Activated T-cell treated with anti-CD3 and anti-CD28 coated beads, Interleukin-2, amount 50 U/mL, for 4 hours (primary cell): ENCODE data around the gene CEACAM3. TPM values are rescaled to one million over a fixed set of nuclear protein-coding genes. Genes with fewer than 3 reads are reported as not detected.
"Not testable (repeated sequence)": the region's sequence is repeated elsewhere in the genome, so short reads cannot be mapped to it uniquely, and the experiment has no call there.

ENCODE experiments used
- ATAC-seq, 2 donors: fragments of 200-7000 bp; cut with Tn5 transposase; one replicate each; pipeline ENCODE4 v1.10.0; 2021
- DNase-seq: peaks from one replicate; pipeline ENCODE4 v3.0.0-alpha.2; 2020
- H3K27me3 Mint-ChIP-seq: one replicate; pipeline ENCODE4 v1.8.0; 2021; ENCODE audit warnings: low read depth, mixed read lengths
- H3K36me3 Mint-ChIP-seq: one replicate; pipeline ENCODE4 v1.8.0; 2022; ENCODE audit warnings: mixed read lengths; ENCODE audit not compliant: insufficient read depth
- H3K4me1 Mint-ChIP-seq: one replicate; pipeline ENCODE4 v1.8.0; 2021; ENCODE audit warnings: low read depth, mixed read lengths
- H3K4me3 Mint-ChIP-seq: one replicate; pipeline ENCODE4 v1.8.0; 2021; ENCODE audit warnings: mild to moderate bottlenecking, moderate library complexity, mixed read lengths
- H3K9me3 Mint-ChIP-seq: one replicate; pipeline ENCODE4 v1.8.0; 2021; ENCODE audit warnings: mixed read lengths
- total RNA-seq, 3 donors: library from RNA; stranded (reverse); gene quantifications; one replicate each; pipeline ENCODE4 v1.2.1, GENCODE V29; 2021

CEACAM3 gene
- total RNA-seq = not detected

- H3K27me3 Mint-ChIP-seq = peaks cover 36% of the 10 kb centered on the region
- DNase-seq (no peak), ATAC-seq (no peak)
- no peak within 1 kb of the TSS for H3K4me3 Mint-ChIP-seq
- H3K9me3 Mint-ChIP-seq = no peaks in the 10 kb centered on the region
- H3K36me3 Mint-ChIP-seq = no peaks in the 10 kb centered on the region
- H3K4me1 Mint-ChIP-seq = no peaks in the 10 kb centered on the region
Observed at GRCh38 chr19:41796362-41796761, at the start of gene CEACAM3. Gene CEACAM3 (plus strand): TSS chr19:41796587. CDS start chr19:41796678, 91 bp downstream.

- Mint-ChIP-seq H3K4me3 (no peak overlapping the region), H3K27me3 (peaks cover 68% of the 10 kb centered on the region), H3K36me3 (no peaks in the 10 kb centered on the region), H3K4me1 (peaks cover 1% of the 10 kb centered on the region), H3K9me3 (no peaks in the 10 kb centered on the region)
- ATAC-seq (peak; percentile 80 to 98), DNase-seq (peak; percentile 39)
Observed at GRCh38 chr19:41746593-41747227, 49.7 kb upstream of the CEACAM3 start.

GRCh38 chr19:41748012-41748411, 48.4 kb upstream of the CEACAM3 start:
- H3K27me3 Mint-ChIP-seq = peaks cover 75% of the 10 kb centered on the region
- no peak overlapping the region for H3K4me3 Mint-ChIP-seq
- peaks cover 1% of the 10 kb centered on the region for H3K4me1 Mint-ChIP-seq
- no peaks in the 10 kb centered on the region for H3K9me3 Mint-ChIP-seq
- H3K36me3 Mint-ChIP-seq = no peaks in the 10 kb centered on the region
- ATAC-seq (no peak), DNase-seq (no peak)

GRCh38 chr19:41750248-41751134, 45.9 kb upstream of the CEACAM3 start:
- not testable (repeated sequence) for H3K9me3 Mint-ChIP-seq, H3K4me3 Mint-ChIP-seq, ATAC-seq, DNase-seq, H3K36me3 Mint-ChIP-seq, H3K4me1 Mint-ChIP-seq
- H3K27me3 Mint-ChIP-seq = peaks cover 66% of the 10 kb centered on the region

- no peaks in the 10 kb centered on the region for H3K36me3 Mint-ChIP-seq
- ATAC-seq = peak; percentile 60 to 66
Observed at GRCh38 chr19:41753159-41753558, 43.2 kb upstream of the CEACAM3 start.

GRCh38 chr19:41753936-41754529, 42.4 kb upstream of the CEACAM3 start:
- Mint-ChIP-seq H3K4me1 (peaks cover 3% of the 10 kb centered on the region), H3K36me3 (no peaks in the 10 kb centered on the region), H3K4me3 (no peak overlapping the region), H3K9me3 (no peaks in the 10 kb centered on the region), H3K27me3 (peaks cover 46% of the 10 kb centered on the region)
- peak; percentile 71 for DNase-seq
- peak; percentile 88 to 91 for ATAC-seq

More at GRCh38 chr19:41753159-41753558, 43.2 kb upstream of the CEACAM3 start:
- DNase-seq = peak; percentile 83
- H3K27me3 Mint-ChIP-seq = peaks cover 48% of the 10 kb centered on the region
- no peaks in the 10 kb centered on the region for H3K9me3 Mint-ChIP-seq
- H3K4me3 Mint-ChIP-seq = no peak overlapping the region
- H3K4me1 Mint-ChIP-seq = peaks cover 3% of the 10 kb centered on the region

- ATAC-seq (no peak), DNase-seq (no peak)
- Mint-ChIP-seq H3K4me3 (no peak within 1 kb of the TSS), H3K36me3 (no peaks in the 10 kb centered on the region), H3K27me3 (peaks cover 49% of the 10 kb centered on the region), H3K4me1 (peaks cover 3% of the 10 kb centered on the region), H3K9me3 (no peaks in the 10 kb centered on the region)
Observed at GRCh38 chr19:41755328-41755913, 41.0 kb upstream of the CEACAM3 start, which contains the start of gene CEACAM6. Gene CEACAM6 (plus strand): TSS chr19:41755530. CDS start chr19:41755639, 109 bp downstream.

- no peak overlapping the region for H3K4me3 Mint-ChIP-seq
- H3K27me3 Mint-ChIP-seq = peaks cover 56% of the 10 kb centered on the region
- no peaks in the 10 kb centered on the region for H3K9me3 Mint-ChIP-seq
- ATAC-seq (no peak), DNase-seq (no peak)
- H3K36me3 Mint-ChIP-seq = no peaks in the 10 kb centered on the region
- peaks cover under 1% of the 10 kb centered on the region for H3K4me1 Mint-ChIP-seq
Observed at GRCh38 chr19:41758846-41759245, 37.5 kb upstream of the CEACAM3 start.

- ATAC-seq (no peak), DNase-seq (no peak)
- Mint-ChIP-seq H3K36me3 (no peaks in the 10 kb centered on the region), H3K27me3 (peaks cover 56% of the 10 kb centered on the region), H3K4me1 (peaks cover 4% of the 10 kb centered on the region), H3K9me3 (no peaks in the 10 kb centered on the region), H3K4me3 (no peak overlapping the region)
Observed at GRCh38 chr19:41767115-41767514, 29.3 kb upstream of the CEACAM3 start.

GRCh38 chr19:41768105-41768504, 28.3 kb upstream of the CEACAM3 start:
- H3K4me3 Mint-ChIP-seq, ATAC-seq, H3K9me3 Mint-ChIP-seq, DNase-seq, H3K36me3 Mint-ChIP-seq: not testable (repeated sequence)
- Mint-ChIP-seq H3K27me3 (peaks cover 55% of the 10 kb centered on the region), H3K4me1 (peaks cover 13% of the 10 kb centered on the region)

GRCh38 chr19:41769608-41770007, 26.8 kb upstream of the CEACAM3 start:
- H3K4me1 Mint-ChIP-seq = peaks cover 28% of the 10 kb centered on the region
- H3K36me3 Mint-ChIP-seq = no peaks in the 10 kb centered on the region
- H3K4me3 Mint-ChIP-seq = no peak overlapping the region
- DNase-seq (no peak), ATAC-seq (no peak)
- no peaks in the 10 kb centered on the region for H3K9me3 Mint-ChIP-seq
- peaks cover 59% of the 10 kb centered on the region for H3K27me3 Mint-ChIP-seq

GRCh38 chr19:41771410-41771809, 25.0 kb upstream of the CEACAM3 start:
- Mint-ChIP-seq H3K9me3 (no peaks in the 10 kb centered on the region), H3K4me1 (peaks cover 38% of the 10 kb centered on the region), H3K36me3 (no peaks in the 10 kb centered on the region), H3K27me3 (peaks cover 63% of the 10 kb centered on the region), H3K4me3 (no peak overlapping the region)
- peak in 1 of 2 donors; percentile 24 for ATAC-seq
- no peak for DNase-seq

- H3K36me3 Mint-ChIP-seq = no peaks in the 10 kb centered on the region
- peak; percentile 44 for DNase-seq
- no peaks in the 10 kb centered on the region for H3K9me3 Mint-ChIP-seq
- peak; percentile 85 to 87 for ATAC-seq
- peak overlapping the region; percentile 52 for H3K4me3 Mint-ChIP-seq
- peaks cover 38% of the 10 kb centered on the region for H3K4me1 Mint-ChIP-seq
- peaks cover 74% of the 10 kb centered on the region for H3K27me3 Mint-ChIP-seq
Observed at GRCh38 chr19:41774515-41774980, 21.8 kb upstream of the CEACAM3 start.

GRCh38 chr19:41776700-41777099, 19.7 kb upstream of the CEACAM3 start:
- ATAC-seq (no peak), DNase-seq (no peak)
- Mint-ChIP-seq H3K4me3 (no peak overlapping the region), H3K27me3 (peaks cover 66% of the 10 kb centered on the region), H3K9me3 (no peaks in the 10 kb centered on the region), H3K4me1 (peaks cover 35% of the 10 kb centered on the region), H3K36me3 (no peaks in the 10 kb centered on the region)
